Measurements from ENCODE around the gene ABCC4.

The ABCC4 gene

GRCh38 chr13:95160112-95160906 is 140.9 kb downstream of the ABCC4 start:
- DNase-seq (ENCODE audit: low spot score), result no peak

GRCh38 chr13:95159458-95159857 is 141.8 kb downstream of the ABCC4 start:
- no peak for DNase-seq (ENCODE audit: low spot score)

- DNase-seq (ENCODE audit: low spot score), result no peak
Observed at GRCh38 chr13:95156208-95156607, 145.0 kb downstream of the ABCC4 start.

GRCh38 chr13:95155504-95155903 is 145.7 kb downstream of the ABCC4 start:
- DNase-seq (ENCODE audit: low spot score), result no peak

- no peak for DNase-seq (ENCODE audit: low spot score)
Observed at GRCh38 chr13:95155093-95155492, 146.2 kb downstream of the ABCC4 start.

- no peak for DNase-seq (ENCODE audit: low spot score)
Observed at GRCh38 chr13:95154413-95154886, 146.8 kb downstream of the ABCC4 start.

GRCh38 chr13:95153647-95154412 is 147.4 kb downstream of the ABCC4 start:
- DNase-seq (ENCODE audit: low spot score), result no peak

GRCh38 chr13:95151942-95152587 is 149.2 kb downstream of the ABCC4 start:
- DNase-seq (ENCODE audit: low spot score), result no peak

GRCh38 chr13:95150555-95150954 is 150.7 kb downstream of the ABCC4 start:
- DNase-seq (ENCODE audit: low spot score), result no peak

GRCh38 chr13:95146486-95146885 is 154.8 kb downstream of the ABCC4 start:
- no peak for DNase-seq (ENCODE audit: low spot score)

- no peak for DNase-seq (ENCODE audit: low spot score)
Observed at GRCh38 chr13:95145587-95145986, 155.7 kb downstream of the ABCC4 start.

- DNase-seq (ENCODE audit: low spot score), result no peak
Observed at GRCh38 chr13:95140502-95140901, 160.7 kb downstream of the ABCC4 start.

GRCh38 chr13:95138876-95139585 is 162.2 kb downstream of the ABCC4 start:
- DNase-seq (ENCODE audit: low spot score), result no peak

GRCh38 chr13:95137096-95137495 is 164.2 kb downstream of the ABCC4 start:
- DNase-seq (ENCODE audit: low spot score), result no peak

- no peak for DNase-seq (ENCODE audit: low spot score)
Observed at GRCh38 chr13:95136638-95137037, 164.6 kb downstream of the ABCC4 start.

- no peak for DNase-seq (ENCODE audit: low spot score)
Observed at GRCh38 chr13:95133498-95133897, 167.8 kb downstream of the ABCC4 start.

- DNase-seq (ENCODE audit: low spot score), result no peak
Observed at GRCh38 chr13:95129004-95129403, 172.2 kb downstream of the ABCC4 start.

GRCh38 chr13:95128045-95128643 is 173.1 kb downstream of the ABCC4 start:
- DNase-seq (ENCODE audit: low spot score), result no peak

GRCh38 chr13:95124959-95125358 is 176.3 kb downstream of the ABCC4 start:
- no peak for DNase-seq (ENCODE audit: low spot score)

GRCh38 chr13:95123726-95124125 is 177.5 kb downstream of the ABCC4 start:
- DNase-seq (ENCODE audit: low spot score), result no peak

GRCh38 chr13:95122063-95122462 is 179.2 kb downstream of the ABCC4 start:
- no peak for DNase-seq (ENCODE audit: low spot score)

Data from SK-N-DZ (cell line).